WERI-Rb-1 (cell line): ENCODE measurements around the gene DNAJC21.

ENCODE experiments used
- DNase-seq: peaks from one replicate; pipeline ENCODE4 v3.0.0-alpha.2; 2020
- H3K27ac ChIP-seq: fragments of 250-450 bp; sonication (Bioruptor Pico); 2 replicates; pipeline ENCODE4 v1.5.1; 2020; ENCODE audit warnings: mild to moderate bottlenecking, moderate library complexity
- H3K27me3 ChIP-seq: fragments of 250-450 bp; sonication (Bioruptor Pico); 2 replicates; pipeline ENCODE4 v1.5.1; 2021; ENCODE audit warnings: mild to moderate bottlenecking, low read depth, moderate library complexity; ENCODE audit not compliant: insufficient read depth, severe bottlenecking
- H3K36me3 ChIP-seq: fragments of 250-450 bp; sonication (Bioruptor Pico); 2 replicates; pipeline ENCODE4 v1.5.1; 2020; ENCODE audit warnings: mild to moderate bottlenecking, moderate library complexity
- H3K4me3 ChIP-seq: 2 replicates; pipeline ENCODE4 v1.5.1; 2011; ENCODE audit warnings: low read depth, mild to moderate bottlenecking, control low read depth, low read length
- H3K9me3 ChIP-seq: fragments of 250-450 bp; sonication (Bioruptor Pico); 2 replicates; pipeline ENCODE4 v1.5.1; 2021; ENCODE audit warnings: mild to moderate bottlenecking, moderate library complexity; ENCODE audit not compliant: severe bottlenecking
- TF ChIP-seq, protein P1 (sequence below): IDR thresholded peaks from 2 replicates; pipeline ENCODE4 v1.5.1; 2011; ENCODE audit warnings: low read depth, mild to moderate bottlenecking, control low read depth, inconsistent platforms, low read length

Gene DNAJC21

DNA sequence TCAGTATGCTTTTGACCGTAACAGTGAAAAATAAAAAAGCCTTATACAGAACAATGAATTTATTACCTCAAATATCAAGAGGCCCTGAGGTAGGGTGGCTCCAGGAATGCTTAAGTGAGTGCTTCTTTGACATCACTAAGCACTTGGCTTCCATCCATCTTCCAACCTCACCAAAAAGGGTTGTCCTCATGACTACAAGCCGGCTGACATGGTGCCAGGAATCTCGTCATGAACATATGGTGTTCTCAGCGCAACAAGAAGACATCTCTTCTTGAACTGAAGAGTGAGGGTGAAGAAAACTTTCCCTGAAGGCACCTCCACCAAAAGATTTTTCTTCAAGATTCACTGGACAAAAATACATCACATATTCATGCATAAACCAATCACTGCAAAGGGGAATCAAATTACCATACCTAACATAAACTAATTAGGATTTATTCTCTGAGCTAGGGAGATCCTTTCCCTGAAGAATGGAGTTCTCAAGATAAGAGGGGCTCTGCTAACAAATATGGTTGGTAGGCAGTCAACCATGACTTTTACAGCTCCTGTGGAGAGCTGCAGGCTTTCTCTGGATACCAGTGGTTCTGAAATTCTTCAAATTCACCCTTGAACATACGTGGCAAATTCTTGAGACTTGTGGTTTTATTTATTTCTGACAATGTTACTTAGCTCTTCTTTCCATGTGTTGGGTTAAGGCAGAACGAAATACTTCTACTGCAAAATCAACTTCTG, 68.9 kb downstream of the DNAJC21 start:
- no peak for DNase-seq

DNA sequence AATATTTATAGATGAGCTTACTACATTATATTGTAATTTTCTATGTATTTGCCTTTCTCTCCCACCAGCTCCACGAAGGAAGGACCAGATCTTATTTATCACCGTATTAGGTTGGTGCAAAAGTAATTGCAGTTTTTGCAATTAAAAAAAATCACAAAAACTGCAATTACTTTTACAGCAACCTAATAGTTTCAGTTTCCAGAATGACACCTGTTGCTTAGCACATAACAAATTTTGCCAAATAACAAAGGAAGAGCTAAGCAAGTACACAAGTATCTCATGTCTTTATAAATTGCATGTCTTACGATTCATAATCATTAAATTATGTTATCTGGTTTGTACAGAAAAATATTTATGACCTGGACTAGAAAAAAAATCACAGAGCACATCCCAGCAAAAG, 72.5 kb downstream of the DNAJC21 start:
- H3K9me3 ChIP-seq: no peaks in the 10 kb centered on the region
- H3K36me3 ChIP-seq: no peaks in the 10 kb centered on the region
- no peak for DNase-seq
- H3K4me3 ChIP-seq: no peak overlapping the region
- TF ChIP-seq, protein P1, sequence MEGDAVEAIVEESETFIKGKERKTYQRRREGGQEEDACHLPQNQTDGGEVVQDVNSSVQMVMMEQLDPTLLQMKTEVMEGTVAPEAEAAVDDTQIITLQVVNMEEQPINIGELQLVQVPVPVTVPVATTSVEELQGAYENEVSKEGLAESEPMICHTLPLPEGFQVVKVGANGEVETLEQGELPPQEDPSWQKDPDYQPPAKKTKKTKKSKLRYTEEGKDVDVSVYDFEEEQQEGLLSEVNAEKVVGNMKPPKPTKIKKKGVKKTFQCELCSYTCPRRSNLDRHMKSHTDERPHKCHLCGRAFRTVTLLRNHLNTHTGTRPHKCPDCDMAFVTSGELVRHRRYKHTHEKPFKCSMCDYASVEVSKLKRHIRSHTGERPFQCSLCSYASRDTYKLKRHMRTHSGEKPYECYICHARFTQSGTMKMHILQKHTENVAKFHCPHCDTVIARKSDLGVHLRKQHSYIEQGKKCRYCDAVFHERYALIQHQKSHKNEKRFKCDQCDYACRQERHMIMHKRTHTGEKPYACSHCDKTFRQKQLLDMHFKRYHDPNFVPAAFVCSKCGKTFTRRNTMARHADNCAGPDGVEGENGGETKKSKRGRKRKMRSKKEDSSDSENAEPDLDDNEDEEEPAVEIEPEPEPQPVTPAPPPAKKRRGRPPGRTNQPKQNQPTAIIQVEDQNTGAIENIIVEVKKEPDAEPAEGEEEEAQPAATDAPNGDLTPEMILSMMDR: no peak
- H3K27me3 ChIP-seq: peaks cover 46% of the 10 kb centered on the region
- H3K27ac ChIP-seq: no peak overlapping the region

More for the DNA sequence above, 68.9 kb downstream of the DNAJC21 start:
- Histone ChIP-seq H3K4me3 (no peak overlapping the region), H3K27me3 (peaks cover 18% of the 10 kb centered on the region), H3K9me3 (peaks cover 3% of the 10 kb centered on the region), H3K27ac (no peak overlapping the region), H3K36me3 (no peaks in the 10 kb centered on the region)
- TF ChIP-seq, protein P1: no peak

GRCh38 chr5:35002459-35002858, 73.1 kb downstream of the DNAJC21 start:
- TF ChIP-seq, protein P1: no peak
- Histone ChIP-seq H3K27ac (no peak overlapping the region), H3K27me3 (peaks cover 53% of the 10 kb centered on the region), H3K9me3 (no peaks in the 10 kb centered on the region), H3K36me3 (no peaks in the 10 kb centered on the region), H3K4me3 (no peak overlapping the region)
- DNase-seq: no peak

GRCh38 chr5:35003018-35003957, 73.9 kb downstream of the DNAJC21 start:
- no peaks in the 10 kb centered on the region for H3K9me3 ChIP-seq
- DNase-seq: peak; percentile 54
- H3K36me3 ChIP-seq: no peaks in the 10 kb centered on the region
- H3K27me3 ChIP-seq: peaks cover 61% of the 10 kb centered on the region
- no peak overlapping the region for H3K27ac ChIP-seq
- no peak overlapping the region for H3K4me3 ChIP-seq
- TF ChIP-seq, protein P1: peak; percentile 82

GRCh38 chr5:35004200-35004599, 74.8 kb downstream of the DNAJC21 start:
- Histone ChIP-seq H3K4me3 (no peak overlapping the region), H3K27me3 (peaks cover 69% of the 10 kb centered on the region), H3K27ac (no peak overlapping the region), H3K9me3 (no peaks in the 10 kb centered on the region), H3K36me3 (no peaks in the 10 kb centered on the region)
- DNase-seq: no peak
- TF ChIP-seq, protein P1: no peak
